ENCODE measurements around the gene ZNF808.
"Not testable (repeated sequence)": the region's sequence is repeated elsewhere in the genome, so short reads cannot be mapped to it uniquely, and the experiment has no call there.

The ZNF808 gene

DNA sequence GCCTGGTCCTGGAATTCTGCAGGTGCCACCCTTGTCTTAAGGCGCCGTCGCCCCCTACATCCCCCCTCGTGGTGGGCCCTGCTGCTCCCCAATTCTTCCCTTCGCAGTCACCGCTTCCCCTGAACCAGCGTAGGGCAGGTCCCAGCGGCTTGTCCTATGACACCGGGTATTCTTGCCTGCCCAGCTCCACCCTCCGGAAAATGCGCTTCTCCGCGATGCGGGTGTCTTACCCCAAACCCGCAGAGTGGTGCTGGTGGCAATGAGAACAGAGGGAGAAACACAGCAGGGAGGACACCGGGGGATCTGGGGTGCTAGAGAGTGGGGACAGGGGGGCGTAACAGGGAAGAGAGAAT is 9.0 kb downstream of the ZNF808 start:
- no peak for DNase-seq

- DNase-seq = not testable (repeated sequence)
Measured at GRCh38 chr19:52538815-52539214, 11.3 kb downstream of the ZNF808 start.

- DNase-seq = not testable (repeated sequence)
Measured at GRCh38 chr19:52541176-52541575, 13.7 kb downstream of the ZNF808 start.

GRCh38 chr19:52541608-52542007 is 14.1 kb downstream of the ZNF808 start:
- no peak for DNase-seq

DNA sequence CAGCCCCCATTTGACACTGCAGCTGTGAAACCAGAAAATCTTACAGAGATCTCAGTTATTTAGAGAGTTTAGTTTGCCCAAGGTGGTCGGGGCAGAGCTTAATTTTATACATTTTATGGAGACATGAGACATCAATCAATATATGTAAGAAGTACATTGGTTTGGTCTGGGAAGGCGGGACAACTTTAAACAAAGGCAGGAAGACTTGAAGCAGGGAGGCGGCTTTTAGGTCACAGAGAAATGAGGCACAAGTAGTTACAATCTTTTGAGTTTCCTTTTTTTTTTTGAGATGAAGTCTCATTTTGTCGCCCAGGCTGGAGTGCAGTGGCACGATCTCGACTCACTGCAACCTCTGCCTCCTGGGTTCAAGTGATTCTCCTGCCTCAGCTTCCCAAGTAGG is 15.1 kb downstream of the ZNF808 start:
- not testable (repeated sequence) for DNase-seq

DNA sequence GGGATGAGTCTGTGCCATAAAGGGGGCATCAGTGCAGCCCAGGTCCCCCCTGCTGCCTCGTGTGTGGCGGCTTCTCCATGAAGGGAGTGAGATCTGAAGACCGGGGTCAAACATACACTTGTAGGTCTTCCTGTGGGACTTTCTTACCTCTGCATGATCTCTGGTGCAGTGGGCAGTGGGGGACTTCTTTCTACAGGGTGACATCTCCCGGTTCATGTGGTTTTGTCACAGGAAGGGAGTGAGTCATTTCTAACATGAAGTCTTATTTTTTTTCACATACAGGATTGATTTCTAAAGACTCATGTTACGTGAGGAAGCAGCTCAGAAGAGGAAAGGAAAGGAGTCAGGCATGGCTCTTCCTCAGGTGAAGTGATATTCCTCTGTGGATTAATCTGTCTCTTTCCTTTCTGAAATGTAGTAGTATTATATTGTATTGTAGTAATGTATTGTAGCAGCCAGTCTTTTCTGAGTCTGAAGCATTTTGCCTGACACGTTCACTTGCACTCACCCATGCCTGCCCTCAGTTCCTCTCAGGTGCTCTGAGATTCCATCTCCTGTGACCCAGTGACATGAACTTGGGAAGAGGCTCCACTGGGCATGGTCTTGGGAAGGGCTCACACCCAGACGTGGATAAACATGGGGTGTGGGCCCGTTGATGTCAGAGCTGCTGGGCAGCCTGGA is 15.7 kb downstream of the ZNF808 start:
- DNase-seq = peak; percentile 6

DNA sequence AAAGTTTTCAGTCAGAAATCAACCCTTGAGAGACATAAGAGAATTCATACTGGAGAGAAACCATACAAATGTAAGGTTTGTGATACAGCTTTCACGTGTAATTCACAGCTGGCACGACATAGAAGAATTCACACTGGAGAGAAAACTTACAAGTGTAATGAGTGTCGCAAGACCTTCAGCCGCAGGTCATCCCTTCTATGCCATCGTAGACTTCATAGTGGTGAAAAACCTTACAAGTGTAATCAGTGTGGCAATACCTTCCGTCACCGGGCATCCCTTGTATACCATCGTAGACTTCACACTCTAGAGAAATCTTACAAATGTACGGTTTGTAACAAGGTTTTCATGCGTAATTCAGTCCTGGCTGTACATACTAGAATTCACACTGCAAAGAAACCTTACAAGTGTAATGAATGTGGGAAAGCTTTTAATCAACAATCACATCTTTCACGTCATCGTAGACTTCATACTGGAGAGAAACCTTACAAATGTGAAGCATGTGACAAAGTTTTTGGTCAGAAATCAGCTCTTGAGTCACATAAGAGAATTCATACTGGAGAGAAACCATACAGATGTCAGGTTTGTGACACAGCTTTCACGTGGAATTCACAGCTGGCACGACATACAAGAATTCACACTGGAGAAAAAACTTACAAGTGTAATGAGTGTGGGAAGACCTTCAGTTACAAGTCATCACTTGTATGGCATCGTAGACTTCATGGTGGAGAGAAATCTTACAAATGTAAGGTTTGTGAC is 26.9 kb downstream of the ZNF808 start:
- no peak for DNase-seq

DNA sequence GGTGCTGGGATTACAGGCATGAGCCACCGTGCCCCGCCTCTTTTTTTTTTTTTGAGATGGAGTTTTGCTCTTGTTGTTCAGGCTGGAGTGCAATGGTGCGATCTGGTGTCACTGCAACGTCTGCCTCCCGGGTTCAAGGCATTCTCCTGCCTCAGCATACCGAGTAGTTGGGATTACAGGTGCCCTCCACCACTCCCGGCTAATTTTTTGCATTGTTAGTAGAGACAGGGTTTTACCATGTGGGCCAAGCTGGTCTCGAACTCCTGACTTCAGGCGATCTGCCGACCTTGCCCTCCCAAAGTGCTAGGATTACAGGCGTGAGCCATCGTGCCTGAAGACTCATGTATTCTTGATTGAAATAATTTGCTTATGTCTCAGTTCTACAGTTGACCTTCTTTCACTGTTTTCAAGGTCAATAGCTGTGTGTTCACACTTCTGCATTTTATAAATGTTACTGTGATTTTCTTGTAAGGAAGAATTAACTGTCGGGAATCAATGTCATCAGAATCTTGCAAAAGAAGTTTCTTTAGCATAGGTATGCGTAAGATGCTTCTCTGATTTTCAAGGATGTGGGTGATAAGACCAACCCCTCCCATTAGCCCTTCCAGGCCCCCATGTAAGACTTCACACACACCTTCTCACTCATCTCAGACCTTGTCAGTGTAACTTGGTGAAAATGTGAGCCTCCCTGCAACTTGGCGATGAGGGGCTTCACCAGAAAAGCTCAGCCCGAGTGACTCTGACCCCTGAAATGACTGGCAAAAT is 29.9 kb downstream of the ZNF808 start:
- no peak for DNase-seq

- not testable (repeated sequence) for DNase-seq
Measured at GRCh38 chr19:52558732-52559445, 31.4 kb downstream of the ZNF808 start.

DNA sequence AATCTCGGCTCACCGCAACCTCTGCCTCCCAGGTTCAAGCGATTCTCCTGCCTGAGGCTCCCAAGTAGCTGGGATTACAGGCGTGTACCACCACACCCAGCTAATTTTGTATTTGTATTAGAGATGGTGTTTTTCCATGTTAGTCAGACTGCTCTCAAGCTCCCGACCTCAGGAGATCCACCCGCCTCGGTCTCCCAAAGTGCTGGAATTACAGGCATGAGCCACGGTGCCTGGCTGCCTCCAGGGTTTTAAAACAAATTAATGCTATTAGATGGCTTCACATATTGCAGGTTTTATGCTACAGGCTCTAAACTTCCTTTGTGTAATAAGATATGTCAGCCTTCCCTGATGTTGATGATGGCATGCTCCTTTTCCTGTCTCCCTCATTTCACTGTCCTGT is 34.1 kb downstream of the ZNF808 start:
- not testable (repeated sequence) for DNase-seq

DNA sequence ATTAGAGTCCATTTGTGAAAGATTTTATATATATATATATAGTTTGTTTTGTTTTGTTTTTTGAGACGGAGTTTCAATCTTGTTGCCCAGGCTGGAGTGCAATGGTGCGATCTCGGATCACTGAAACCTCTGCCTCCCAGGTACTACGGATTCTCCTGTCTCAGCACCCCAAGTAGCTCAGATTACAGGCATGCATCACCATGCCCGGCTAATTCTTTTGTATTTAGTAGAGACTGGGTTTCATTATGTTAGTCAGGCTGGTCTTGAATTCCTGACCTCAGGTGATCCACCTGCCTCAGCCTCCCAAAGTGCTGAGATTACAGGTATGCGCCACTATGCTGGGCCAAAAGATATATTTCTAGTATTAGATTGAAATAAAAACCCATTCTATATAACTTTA is 38.7 kb downstream of the ZNF808 start:
- DNase-seq = no peak

- peak; percentile 77 for DNase-seq
Measured at GRCh38 chr19:52566588-52566987, 39.1 kb downstream of the ZNF808 start.

DNA sequence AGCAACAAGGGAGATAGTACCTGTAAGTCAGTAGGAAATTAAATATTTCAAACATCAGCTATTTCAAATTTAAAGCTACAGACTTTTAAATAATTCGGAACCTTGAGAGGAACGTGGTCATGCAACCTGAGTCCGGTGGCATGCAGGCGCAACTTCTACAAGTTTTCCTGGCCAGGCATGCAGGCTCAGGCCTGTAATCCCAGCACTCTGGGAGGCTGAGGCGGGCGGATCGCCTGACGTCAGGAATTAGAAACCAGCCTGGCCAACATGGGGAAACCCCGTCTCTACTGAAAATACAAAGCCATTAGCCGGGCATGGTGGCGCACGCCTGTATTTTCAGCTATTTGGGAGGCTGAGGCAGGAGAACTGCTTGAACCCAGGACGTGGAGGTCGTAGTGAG is 40.5 kb downstream of the ZNF808 start:
- DNase-seq = no peak

DNA sequence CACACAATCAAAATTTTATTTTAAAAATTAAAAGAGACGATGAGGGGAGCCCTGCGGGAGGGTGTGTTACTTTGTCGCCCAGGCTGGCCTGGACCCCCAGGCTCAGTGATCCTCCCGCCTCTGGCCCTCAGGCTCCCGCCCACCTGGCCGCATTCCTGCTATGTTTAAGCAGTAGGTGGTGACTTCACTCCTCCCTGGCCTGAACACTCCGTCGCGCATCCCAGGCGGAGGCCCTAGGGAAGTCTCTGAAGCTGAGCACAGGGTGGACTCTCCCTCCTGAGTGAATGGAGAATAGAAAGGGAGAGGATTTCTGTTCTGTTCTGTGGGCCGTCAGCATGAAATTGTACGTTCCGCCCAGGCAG is 42.2 kb downstream of the ZNF808 start:
- peak; percentile 51 for DNase-seq

DNA sequence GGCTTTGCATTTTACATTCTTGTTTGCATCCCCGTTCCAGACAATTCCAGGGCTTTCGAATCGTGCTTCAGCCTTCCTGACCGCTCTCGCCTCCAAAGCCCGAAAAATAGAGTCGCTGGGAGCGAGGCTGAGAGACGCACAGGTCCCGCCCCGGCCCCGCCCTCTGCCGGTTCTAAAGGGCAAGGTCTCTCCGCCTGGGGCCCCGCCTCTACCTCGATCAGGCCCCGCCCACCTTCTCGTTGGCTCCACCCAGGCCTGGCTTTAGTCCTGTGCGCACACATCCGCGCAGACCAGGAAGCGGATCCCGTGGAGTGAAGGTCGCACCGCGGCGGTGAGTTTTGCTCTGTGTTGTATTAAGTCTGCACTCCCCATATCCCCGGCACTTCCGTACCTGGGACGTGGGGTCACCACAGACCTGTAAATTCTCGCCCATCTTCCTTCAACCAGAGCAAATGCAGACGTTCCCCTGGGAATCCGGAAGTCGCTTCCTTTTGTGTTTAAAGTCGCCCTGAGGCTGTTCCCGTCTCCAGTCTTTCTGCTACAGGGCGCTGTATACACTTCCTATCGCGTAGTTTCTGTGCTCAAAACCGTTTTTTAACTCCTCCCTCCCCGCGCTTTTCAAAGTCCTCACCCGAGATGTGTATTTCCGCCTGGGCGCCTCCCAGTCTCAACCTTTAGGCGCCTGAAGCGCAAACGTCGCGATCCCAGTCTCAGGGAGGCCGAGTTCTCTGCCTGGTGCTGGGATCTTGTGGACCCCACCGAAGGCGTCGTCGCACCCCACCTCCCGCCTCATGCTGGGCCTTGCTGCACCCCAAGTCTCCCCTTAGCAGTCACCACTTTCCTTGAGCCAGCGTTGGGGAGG is 42.8 kb downstream of the ZNF808 start, which contains the start of gene ZNF701:
Gene ZNF701, plus strand, starts transcription at position 288 of the 862 bp plus-strand sequence. CDS start 3,861 bp downstream, outside the sequence.
- DNase-seq = peak; percentile 93

- no peak for DNase-seq
Measured at GRCh38 chr19:52584736-52585440, 57.4 kb downstream of the ZNF808 start.

DNA sequence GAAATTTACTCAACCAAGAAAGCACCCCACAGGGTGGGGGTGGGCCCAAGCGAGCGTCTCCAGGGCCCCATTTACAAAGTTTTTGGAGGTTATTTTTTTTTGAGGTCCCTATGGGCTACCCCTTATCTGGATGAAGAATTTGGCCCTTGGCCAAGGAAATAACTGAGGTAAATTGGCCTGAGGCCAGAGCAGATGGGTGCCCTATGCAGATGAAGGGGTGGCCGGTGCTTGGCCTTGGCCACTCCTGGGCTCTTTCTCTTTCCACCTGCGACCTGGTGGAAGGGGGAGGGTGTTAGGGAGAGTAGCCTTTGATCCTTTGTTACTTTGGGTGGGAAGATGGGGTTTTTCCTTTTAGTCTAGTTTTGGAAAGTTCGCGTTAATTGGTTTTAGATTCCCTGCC is 58.1 kb downstream of the ZNF808 start:
- no peak for DNase-seq

DNA sequence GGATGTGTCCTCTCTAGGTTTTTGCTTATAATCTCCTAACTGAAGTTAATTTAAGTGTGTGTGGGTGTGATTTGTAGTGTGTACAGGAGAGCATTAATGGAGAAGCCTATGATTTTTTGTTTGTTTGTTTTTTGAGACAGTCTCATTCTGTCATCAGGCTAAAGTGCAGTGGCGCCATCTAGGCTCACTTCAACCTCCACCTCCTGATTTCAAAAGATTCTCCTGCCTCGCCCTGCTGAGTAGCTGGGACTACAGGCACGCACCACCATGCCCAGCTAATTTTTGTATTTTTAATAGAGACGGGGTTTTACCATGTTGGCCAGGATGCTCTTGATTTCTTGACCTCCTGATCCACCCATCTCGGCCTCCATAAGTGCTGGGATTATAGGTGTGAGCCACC is 63.3 kb downstream of the ZNF808 start:
- no peak for DNase-seq

- no peak for DNase-seq
Measured at GRCh38 chr19:52592301-52592700, 64.8 kb downstream of the ZNF808 start.

- DNase-seq = not testable (repeated sequence)
Measured at GRCh38 chr19:52593441-52593840, 66.0 kb downstream of the ZNF808 start.

DNA sequence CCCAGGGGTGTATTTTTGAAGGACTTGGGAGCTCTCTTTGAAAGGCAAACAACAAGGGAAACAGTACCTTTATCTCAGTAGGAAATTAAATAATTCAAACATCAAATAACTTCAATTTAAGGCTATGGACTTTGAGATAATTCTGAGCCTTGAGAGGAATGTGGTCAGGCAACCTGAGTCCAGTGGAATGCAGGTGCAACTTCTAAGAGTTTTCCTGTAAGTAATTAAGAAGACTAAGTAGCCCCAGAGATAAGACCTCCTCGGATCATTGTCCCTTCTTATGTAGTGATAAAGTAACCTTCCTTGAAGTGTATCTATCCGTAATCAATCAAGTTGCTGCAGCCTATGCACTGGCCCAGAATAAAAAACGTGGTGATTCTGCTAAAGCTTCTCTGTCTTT is 71.8 kb downstream of the ZNF808 start:
- DNase-seq = no peak

All from EL (cell line).